Retinal pigment epithelial cell (primary cell): ENCODE results near the gene C13orf46.

ENCODE experiments used
- DNase-seq: peaks from one replicate; pipeline ENCODE4 v3.0.0-alpha.2; 2010; ENCODE audit warnings: low read depth
- H3K4me3 ChIP-seq: 2 replicates; pipeline ENCODE4 v1.5.1; 2011; ENCODE audit warnings: mild to moderate bottlenecking, low read length, control low read depth, moderate library complexity
- TF ChIP-seq, protein P1 (sequence below): conservative IDR thresholded peaks from 2 replicates; pipeline ENCODE4 v1.5.1; 2011; ENCODE audit warnings: low read depth, low read length, control low read depth, inconsistent platforms

The C13orf46 gene

DNA sequence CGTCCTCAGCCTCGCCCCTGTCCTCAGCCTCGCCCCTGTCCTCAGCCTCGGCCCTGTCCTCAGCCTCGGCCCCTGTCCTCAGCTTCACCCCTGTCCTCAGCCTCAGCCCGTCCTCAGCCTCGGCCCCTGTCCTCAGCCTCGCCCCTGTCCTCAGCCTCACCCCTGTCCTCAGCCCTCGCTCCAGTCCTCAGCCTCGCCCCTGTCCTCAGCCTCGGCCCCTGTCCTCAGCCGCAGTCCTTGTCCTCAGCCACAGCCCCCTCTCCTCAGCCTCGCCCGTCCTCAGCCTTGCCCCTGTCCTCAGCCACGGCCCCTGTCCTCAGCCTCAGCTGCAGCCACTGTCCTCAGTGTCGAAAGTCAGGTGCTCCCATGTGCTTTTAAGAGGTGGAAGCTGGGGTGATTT, 10.5 kb downstream of the C13orf46 start:
- no peak overlapping the region for H3K4me3 ChIP-seq
- DNase-seq: no peak
- TF ChIP-seq, protein P1, sequence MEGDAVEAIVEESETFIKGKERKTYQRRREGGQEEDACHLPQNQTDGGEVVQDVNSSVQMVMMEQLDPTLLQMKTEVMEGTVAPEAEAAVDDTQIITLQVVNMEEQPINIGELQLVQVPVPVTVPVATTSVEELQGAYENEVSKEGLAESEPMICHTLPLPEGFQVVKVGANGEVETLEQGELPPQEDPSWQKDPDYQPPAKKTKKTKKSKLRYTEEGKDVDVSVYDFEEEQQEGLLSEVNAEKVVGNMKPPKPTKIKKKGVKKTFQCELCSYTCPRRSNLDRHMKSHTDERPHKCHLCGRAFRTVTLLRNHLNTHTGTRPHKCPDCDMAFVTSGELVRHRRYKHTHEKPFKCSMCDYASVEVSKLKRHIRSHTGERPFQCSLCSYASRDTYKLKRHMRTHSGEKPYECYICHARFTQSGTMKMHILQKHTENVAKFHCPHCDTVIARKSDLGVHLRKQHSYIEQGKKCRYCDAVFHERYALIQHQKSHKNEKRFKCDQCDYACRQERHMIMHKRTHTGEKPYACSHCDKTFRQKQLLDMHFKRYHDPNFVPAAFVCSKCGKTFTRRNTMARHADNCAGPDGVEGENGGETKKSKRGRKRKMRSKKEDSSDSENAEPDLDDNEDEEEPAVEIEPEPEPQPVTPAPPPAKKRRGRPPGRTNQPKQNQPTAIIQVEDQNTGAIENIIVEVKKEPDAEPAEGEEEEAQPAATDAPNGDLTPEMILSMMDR: no peak

DNA sequence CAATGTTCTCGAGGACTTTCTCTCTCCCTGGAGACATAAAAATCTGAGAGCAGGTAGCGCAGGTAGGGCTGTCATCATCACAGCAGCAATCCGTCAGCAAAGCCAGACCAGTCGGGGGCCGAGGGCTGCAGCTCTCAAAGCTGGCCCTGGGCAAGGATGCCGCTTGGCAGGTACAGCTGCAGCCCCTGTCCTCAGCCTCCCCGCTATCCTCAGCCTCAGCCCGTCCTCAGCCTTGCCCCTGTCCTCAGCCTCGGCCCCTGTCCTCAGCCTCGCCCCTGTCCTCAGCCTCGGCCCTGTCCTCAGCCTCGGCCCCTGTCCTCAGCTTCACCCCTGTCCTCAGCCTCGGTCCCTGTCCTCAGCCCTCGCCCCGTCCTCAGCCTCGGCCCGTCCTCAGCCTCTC, 10.9 kb downstream of the C13orf46 start:
- no peak overlapping the region for H3K4me3 ChIP-seq
- no peak for DNase-seq
- TF ChIP-seq, protein P1: no peak

DNA sequence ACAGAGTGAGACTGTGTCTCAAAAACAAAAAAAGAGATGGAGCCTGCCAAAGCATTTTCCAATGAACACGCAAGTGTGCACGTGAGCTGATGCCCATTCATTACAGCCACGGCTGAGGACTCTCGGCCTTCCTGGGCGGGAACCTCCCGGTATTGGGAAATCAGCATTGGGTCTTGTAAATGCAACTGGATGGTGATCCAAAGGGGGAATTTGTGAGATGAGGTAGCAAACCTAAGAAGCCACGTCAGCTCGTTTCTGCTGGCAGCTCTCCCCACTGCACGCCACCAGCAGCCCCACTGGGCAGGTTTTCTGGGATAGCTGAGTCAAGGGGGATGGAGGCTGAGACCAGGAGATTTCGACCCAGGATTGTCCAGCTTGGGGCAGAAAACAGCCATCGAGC, 11.5 kb downstream of the C13orf46 start:
- TF ChIP-seq, protein P1: no peak
- H3K4me3 ChIP-seq: no peak overlapping the region
- DNase-seq: no peak

DNA sequence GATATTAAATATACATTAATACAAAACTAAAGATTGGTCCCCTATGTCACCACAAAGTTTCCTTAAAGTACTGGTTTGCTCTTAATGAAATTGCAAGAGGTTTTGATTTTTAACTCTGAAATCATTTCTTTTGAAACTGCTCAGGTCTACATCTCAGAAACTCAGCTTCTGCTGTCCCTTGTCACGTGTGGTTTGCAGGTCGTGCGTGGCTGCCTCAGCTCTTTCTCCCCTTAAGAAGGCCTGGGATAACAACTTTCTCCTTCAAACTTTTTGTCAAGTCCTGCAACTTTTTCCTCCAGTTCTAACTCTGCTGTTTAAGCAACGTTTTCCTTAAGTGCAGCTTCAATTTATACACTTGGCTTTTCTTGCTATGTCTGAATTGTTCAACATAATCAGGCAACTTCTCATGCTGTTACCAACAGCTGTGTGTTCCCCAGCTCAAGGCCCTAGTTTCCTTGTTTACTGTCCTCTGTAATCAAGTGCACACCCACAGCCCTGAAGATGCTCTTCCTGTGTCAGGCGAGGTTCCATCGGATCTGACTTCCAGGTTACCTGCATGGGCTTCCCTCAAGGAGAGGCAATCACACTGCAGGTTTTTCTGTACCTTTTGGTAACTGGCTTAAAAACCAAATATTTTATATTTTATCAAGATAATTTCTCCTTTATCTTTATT, 13.5 kb downstream of the C13orf46 start:
- H3K4me3 ChIP-seq: no peak overlapping the region
- DNase-seq: no peak
- TF ChIP-seq, protein P1: no peak

DNA sequence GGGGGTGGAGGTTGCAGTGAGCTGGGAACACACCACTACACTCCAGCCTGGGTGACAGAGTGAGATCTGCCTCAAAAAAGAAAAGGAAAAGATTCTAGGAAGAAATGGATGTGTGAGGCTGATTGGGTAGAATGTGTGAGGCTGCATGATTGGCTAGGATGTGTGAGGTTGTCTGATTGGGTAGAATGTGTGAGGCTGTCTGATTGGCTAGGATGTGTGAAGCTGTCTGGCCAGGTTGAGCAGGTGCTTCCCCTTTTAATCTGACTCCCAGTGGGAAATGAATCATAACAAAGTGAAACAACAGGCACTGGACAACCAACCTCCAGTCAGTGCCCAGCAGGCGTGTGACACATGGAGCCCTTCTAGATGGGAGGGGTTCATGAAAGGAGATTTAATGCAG, 14.7 kb downstream of the C13orf46 start:
- DNase-seq: no peak
- no peak overlapping the region for H3K4me3 ChIP-seq
- TF ChIP-seq, protein P1: no peak

DNA sequence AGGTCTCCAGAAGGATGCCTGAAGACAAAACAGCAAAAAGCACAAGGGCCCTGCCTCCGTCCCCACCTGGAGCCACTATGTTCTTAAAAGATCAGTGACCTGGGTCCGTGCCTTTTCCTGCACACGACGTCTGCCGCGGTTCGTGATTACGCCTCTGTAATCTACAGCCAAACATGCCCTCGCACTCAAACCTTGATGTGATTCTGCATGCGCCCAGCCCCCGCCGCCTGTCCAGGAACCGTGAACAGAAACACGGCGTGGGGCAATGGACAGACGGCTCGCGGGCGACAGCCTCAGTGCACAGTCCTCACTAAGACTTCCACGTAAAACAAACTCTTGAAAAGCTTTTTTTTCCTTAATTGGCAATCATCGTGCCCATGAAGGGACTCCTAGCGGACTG, 15.5 kb downstream of the C13orf46 start:
- no peak overlapping the region for H3K4me3 ChIP-seq
- TF ChIP-seq, protein P1: no peak
- DNase-seq: no peak

DNA sequence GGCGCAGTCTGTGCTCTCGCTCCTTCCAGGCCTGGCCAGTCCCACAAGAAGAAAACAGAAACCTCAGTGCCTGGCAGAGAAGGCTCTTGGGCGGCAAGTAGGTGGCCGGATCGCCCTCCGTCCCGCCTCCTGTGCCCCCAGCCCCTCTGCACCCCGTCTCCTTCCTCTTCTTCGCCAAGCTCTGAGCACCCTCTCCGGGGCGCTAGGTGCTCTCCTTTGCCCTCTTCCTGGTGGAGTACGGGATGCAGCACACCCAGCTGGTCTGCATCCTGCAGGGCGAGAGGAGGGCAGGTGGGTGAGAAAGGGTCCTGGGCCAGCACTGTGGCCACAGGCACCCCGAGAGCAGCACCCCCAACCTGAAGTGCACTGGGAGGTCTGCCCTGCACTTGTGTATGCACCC, 17.3 kb downstream of the C13orf46 start:
- no peak overlapping the region for H3K4me3 ChIP-seq
- DNase-seq: no peak
- TF ChIP-seq, protein P1: no peak
